Measurements from ENCODE around the gene NTM. TPM values are rescaled to one million over a fixed set of nuclear protein-coding genes. Genes with fewer than 3 reads are reported as not detected.

The NTM gene
- total and polyA plus RNA-seq, 2 experiments from 2014 or later, result 2.2 to 4.9 TPM

- H3K9me3 ChIP-seq (ENCODE audit: low read depth), result no peaks in the 10 kb centered on the region
- H3K4me1 ChIP-seq (ENCODE audit: insufficient read depth), result no peaks in the 10 kb centered on the region
- no peaks in the 10 kb centered on the region for H4K20me1 ChIP-seq (ENCODE audit: insufficient read depth, poor library complexity, severe bottlenecking)
- H2AFZ ChIP-seq, result no peak overlapping the region
- H3K27ac ChIP-seq, result no peak overlapping the region
- H3K4me2 ChIP-seq, result no peak overlapping the region
- no peaks in the 10 kb centered on the region for H3K9me2 ChIP-seq (replicated peaks; ENCODE audit: insufficient read depth)
- no peak overlapping the region for H3K4me3 ChIP-seq
- WGBS (ENCODE audit: low lambda C conversion rate, missing lambda C conversion rate), result 89% methylated on average over 7 of the region's 7 CpGs
- H3K27me3 ChIP-seq, result peaks cover 14% of the 10 kb centered on the region
- TF ChIP-seq EZH2phosphoT487 (IDR thresholded peaks at IDR 0.05; ENCODE audit: low read depth, severe bottlenecking, unreplicated experiment) (no peak), EZH2 (IDR thresholded peaks at IDR 0.05; ENCODE audit: borderline replicate concordance) (no peak), CTCF (IDR thresholded peaks at IDR 0.05; ENCODE audit: poor library complexity) (no peak)
- DNase-seq (ENCODE audit: low spot score), result no peak
- H3K79me2 ChIP-seq, result no peaks in the 10 kb centered on the region
- no peaks in the 10 kb centered on the region for H3K36me3 ChIP-seq (replicated peaks; ENCODE audit: insufficient read depth, low read depth)
Observed at GRCh38 chr11:131537196-131537595, 166.8 kb downstream of the NTM start.

- 37% methylated on average over 6 of the region's 6 CpGs for WGBS (ENCODE audit: low lambda C conversion rate, missing lambda C conversion rate)
- H3K27ac ChIP-seq, result no peak overlapping the region
- TF ChIP-seq EZH2 (IDR thresholded peaks at IDR 0.05; ENCODE audit: borderline replicate concordance) (no peak), CTCF (IDR thresholded peaks at IDR 0.05; ENCODE audit: poor library complexity) (no peak), EZH2phosphoT487 (IDR thresholded peaks at IDR 0.05; ENCODE audit: low read depth, severe bottlenecking, unreplicated experiment) (no peak)
- H3K9me2 ChIP-seq (replicated peaks; ENCODE audit: insufficient read depth), result no peaks in the 10 kb centered on the region
- no peak overlapping the region for H3K4me2 ChIP-seq
- no peaks in the 10 kb centered on the region for H4K20me1 ChIP-seq (ENCODE audit: insufficient read depth, poor library complexity, severe bottlenecking)
- no peaks in the 10 kb centered on the region for H3K36me3 ChIP-seq (replicated peaks; ENCODE audit: insufficient read depth, low read depth)
- peaks cover 10% of the 10 kb centered on the region for H3K27me3 ChIP-seq
- no peaks in the 10 kb centered on the region for H3K9me3 ChIP-seq (ENCODE audit: low read depth)
- H3K4me3 ChIP-seq, result no peak overlapping the region
- H3K79me2 ChIP-seq, result no peaks in the 10 kb centered on the region
- no peaks in the 10 kb centered on the region for H3K4me1 ChIP-seq (ENCODE audit: insufficient read depth)
- no peak overlapping the region for H2AFZ ChIP-seq
- DNase-seq (ENCODE audit: low spot score), result no peak
Observed at GRCh38 chr11:131537748-131538147, 167.3 kb downstream of the NTM start.

GRCh38 chr11:131538322-131538721, 167.9 kb downstream of the NTM start:
- H3K4me1 ChIP-seq (ENCODE audit: insufficient read depth), result no peaks in the 10 kb centered on the region
- no peak overlapping the region for H2AFZ ChIP-seq
- no peaks in the 10 kb centered on the region for H3K79me2 ChIP-seq
- H3K9me3 ChIP-seq (ENCODE audit: low read depth), result no peaks in the 10 kb centered on the region
- H3K4me3 ChIP-seq, result no peak overlapping the region
- no peaks in the 10 kb centered on the region for H4K20me1 ChIP-seq (ENCODE audit: insufficient read depth, poor library complexity, severe bottlenecking)
- no peak for TF ChIP-seq EZH2 (IDR thresholded peaks at IDR 0.05; ENCODE audit: borderline replicate concordance)
- no peak for TF ChIP-seq EZH2phosphoT487 (IDR thresholded peaks at IDR 0.05; ENCODE audit: low read depth, severe bottlenecking, unreplicated experiment)
- TF ChIP-seq CTCF (IDR thresholded peaks at IDR 0.05; ENCODE audit: poor library complexity), result no peak
- WGBS (ENCODE audit: low lambda C conversion rate, missing lambda C conversion rate), result 57% methylated on average over 6 of the region's 6 CpGs
- peaks cover 9% of the 10 kb centered on the region for H3K27me3 ChIP-seq
- H3K9me2 ChIP-seq (replicated peaks; ENCODE audit: insufficient read depth), result no peaks in the 10 kb centered on the region
- DNase-seq (ENCODE audit: low spot score), result no peak
- H3K4me2 ChIP-seq, result no peak overlapping the region
- no peak overlapping the region for H3K27ac ChIP-seq
- no peaks in the 10 kb centered on the region for H3K36me3 ChIP-seq (replicated peaks; ENCODE audit: insufficient read depth, low read depth)

- Histone ChIP-seq H3K27ac (no peak overlapping the region), H3K27me3 (peaks cover 19% of the 10 kb centered on the region), H3K9me2 (replicated peaks; ENCODE audit: insufficient read depth) (no peaks in the 10 kb centered on the region), H2AFZ (no peak overlapping the region), H3K79me2 (no peaks in the 10 kb centered on the region), H3K4me1 (ENCODE audit: insufficient read depth) (no peaks in the 10 kb centered on the region), H3K4me2 (no peak overlapping the region), H3K4me3 (no peak overlapping the region), H4K20me1 (ENCODE audit: insufficient read depth, poor library complexity, severe bottlenecking) (no peaks in the 10 kb centered on the region), H3K36me3 (replicated peaks; ENCODE audit: insufficient read depth, low read depth) (no peaks in the 10 kb centered on the region), H3K9me3 (ENCODE audit: low read depth) (no peaks in the 10 kb centered on the region)
- 83% methylated on average over 3 of the region's 3 CpGs for WGBS (ENCODE audit: low lambda C conversion rate, missing lambda C conversion rate)
- TF ChIP-seq EZH2phosphoT487 (IDR thresholded peaks at IDR 0.05; ENCODE audit: low read depth, severe bottlenecking, unreplicated experiment) (no peak), CTCF (IDR thresholded peaks at IDR 0.05; ENCODE audit: poor library complexity) (no peak), EZH2 (IDR thresholded peaks at IDR 0.05; ENCODE audit: borderline replicate concordance) (no peak)
- DNase-seq (ENCODE audit: low spot score), result no peak
Observed at GRCh38 chr11:131540676-131541075, 170.3 kb downstream of the NTM start.

Measured in hepatocyte (in vitro differentiated cells).